Measurements from ENCODE around the gene ZNF619. TPM values are rescaled to one million over a fixed set of nuclear protein-coding genes. Genes with fewer than 3 reads are reported as not detected.

ZNF619 gene
- total and polyA plus RNA-seq, 9 of the 15 experiments (the other 6 are each of a cell fraction or from before 2014, with no cell fraction given), result 1.3 to 9.1 (median 6.3) TPM

GRCh38 chr3:40452876-40453730 lies 23.8 kb upstream of the ZNF619 start (continued):
- TF ChIP-seq IRF9 (tag; IDR thresholded peaks at IDR 0.05), result no peak
- no peak; the same call in 1 of the 2 replicates for TF ChIP-seq EP300 (IDR thresholded peaks at IDR 0.05; ENCODE audit: low read length)
- TF ChIP-seq, protein P1, sequence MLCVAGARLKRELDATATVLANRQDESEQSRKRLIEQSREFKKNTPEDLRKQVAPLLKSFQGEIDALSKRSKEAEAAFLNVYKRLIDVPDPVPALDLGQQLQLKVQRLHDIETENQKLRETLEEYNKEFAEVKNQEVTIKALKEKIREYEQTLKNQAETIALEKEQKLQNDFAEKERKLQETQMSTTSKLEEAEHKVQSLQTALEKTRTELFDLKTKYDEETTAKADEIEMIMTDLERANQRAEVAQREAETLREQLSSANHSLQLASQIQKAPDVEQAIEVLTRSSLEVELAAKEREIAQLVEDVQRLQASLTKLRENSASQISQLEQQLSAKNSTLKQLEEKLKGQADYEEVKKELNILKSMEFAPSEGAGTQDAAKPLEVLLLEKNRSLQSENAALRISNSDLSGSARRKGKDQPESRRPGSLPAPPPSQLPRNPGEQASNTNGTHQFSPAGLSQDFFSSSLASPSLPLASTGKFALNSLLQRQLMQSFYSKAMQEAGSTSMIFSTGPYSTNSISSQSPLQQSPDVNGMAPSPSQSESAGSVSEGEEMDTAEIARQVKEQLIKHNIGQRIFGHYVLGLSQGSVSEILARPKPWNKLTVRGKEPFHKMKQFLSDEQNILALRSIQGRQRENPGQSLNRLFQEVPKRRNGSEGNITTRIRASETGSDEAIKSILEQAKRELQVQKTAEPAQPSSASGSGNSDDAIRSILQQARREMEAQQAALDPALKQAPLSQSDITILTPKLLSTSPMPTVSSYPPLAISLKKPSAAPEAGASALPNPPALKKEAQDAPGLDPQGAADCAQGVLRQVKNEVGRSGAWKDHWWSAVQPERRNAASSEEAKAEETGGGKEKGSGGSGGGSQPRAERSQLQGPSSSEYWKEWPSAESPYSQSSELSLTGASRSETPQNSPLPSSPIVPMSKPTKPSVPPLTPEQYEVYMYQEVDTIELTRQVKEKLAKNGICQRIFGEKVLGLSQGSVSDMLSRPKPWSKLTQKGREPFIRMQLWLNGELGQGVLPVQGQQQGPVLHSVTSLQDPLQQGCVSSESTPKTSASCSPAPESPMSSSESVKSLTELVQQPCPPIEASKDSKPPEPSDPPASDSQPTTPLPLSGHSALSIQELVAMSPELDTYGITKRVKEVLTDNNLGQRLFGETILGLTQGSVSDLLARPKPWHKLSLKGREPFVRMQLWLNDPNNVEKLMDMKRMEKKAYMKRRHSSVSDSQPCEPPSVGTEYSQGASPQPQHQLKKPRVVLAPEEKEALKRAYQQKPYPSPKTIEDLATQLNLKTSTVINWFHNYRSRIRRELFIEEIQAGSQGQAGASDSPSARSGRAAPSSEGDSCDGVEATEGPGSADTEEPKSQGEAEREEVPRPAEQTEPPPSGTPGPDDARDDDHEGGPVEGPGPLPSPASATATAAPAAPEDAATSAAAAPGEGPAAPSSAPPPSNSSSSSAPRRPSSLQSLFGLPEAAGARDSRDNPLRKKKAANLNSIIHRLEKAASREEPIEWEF (CRISPR knock-in tag; IDR thresholded peaks at IDR 0.05), result 0 out of 2 replicates have a peak, but pooled peaks have one; percentile 47
- peak; percentile 53 for TF ChIP-seq HNRNPLL (IDR thresholded peaks at IDR 0.05; ENCODE audit: low read depth, low read length, poor library complexity, severe bottlenecking)
- peak; percentile 45; the same call in 1 of the 2 replicates for TF ChIP-seq ZNF263 (CRISPR knock-in tag; IDR thresholded peaks at IDR 0.05; ENCODE audit: borderline replicate concordance)
- TF ChIP-seq, protein P2, sequence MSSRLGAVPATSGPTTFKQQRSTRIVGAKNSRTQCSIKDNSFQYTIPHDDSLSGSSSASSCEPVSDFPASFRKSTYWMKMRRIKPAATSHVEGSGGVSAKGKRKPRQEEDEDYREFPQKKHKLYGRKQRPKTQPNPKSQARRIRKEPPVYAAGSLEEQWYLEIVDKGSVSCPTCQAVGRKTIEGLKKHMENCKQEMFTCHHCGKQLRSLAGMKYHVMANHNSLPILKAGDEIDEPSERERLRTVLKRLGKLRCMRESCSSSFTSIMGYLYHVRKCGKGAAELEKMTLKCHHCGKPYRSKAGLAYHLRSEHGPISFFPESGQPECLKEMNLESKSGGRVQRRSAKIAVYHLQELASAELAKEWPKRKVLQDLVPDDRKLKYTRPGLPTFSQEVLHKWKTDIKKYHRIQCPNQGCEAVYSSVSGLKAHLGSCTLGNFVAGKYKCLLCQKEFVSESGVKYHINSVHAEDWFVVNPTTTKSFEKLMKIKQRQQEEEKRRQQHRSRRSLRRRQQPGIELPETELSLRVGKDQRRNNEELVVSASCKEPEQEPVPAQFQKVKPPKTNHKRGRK (tag; IDR thresholded peaks at IDR 0.05), result no peak
- 0 out of 2 replicates have a peak, but pooled peaks have one; percentile 67 for TF ChIP-seq ERF (CRISPR knock-in tag; IDR thresholded peaks at IDR 0.05)
- TF ChIP-seq JUNB (CRISPR knock-in tag; conservative IDR thresholded peaks at IDR 0.05), result peak; percentile 85
- no peak for TF ChIP-seq RBM22 (IDR thresholded peaks at IDR 0.05; ENCODE audit: low read depth, low read length, poor library complexity, severe bottlenecking)
- TF ChIP-seq ZBTB5 (IDR thresholded peaks at IDR 0.05), result no peak
- TF ChIP-seq, protein P3, sequence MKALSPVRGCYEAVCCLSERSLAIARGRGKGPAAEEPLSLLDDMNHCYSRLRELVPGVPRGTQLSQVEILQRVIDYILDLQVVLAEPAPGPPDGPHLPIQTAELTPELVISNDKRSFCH (CRISPR knock-in tag; IDR thresholded peaks at IDR 0.05), result no peak
- TF ChIP-seq, protein P3 (tag; IDR thresholded peaks at IDR 0.05), result peak; percentile 78; the same call in 1 of the 2 replicates
- TF ChIP-seq SLC30A9 (CRISPR knock-in tag; IDR thresholded peaks at IDR 0.05), result no peak
- no peak for TF ChIP-seq SIRT6 (IDR thresholded peaks at IDR 0.05; ENCODE audit: low read depth, low read length)

Measured in K562 (cell line).